Activated T-cell treated with anti-CD3 and anti-CD28 coated beads, Interleukin-2, amount 50 U/mL, for 4 hours (primary cell): ENCODE data around the gene GRIP1. TPM values are rescaled to one million over a fixed set of nuclear protein-coding genes. Genes with fewer than 3 reads are reported as not detected.
"Not testable (repeated sequence)": the region's sequence is repeated elsewhere in the genome, so short reads cannot be mapped to it uniquely, and the experiment has no call there.

Source experiments
- ATAC-seq, 2 donors: fragments of 200-7000 bp; cut with Tn5 transposase; one replicate each; pipeline ENCODE4 v1.10.0; 2021
- DNase-seq: peaks from one replicate; pipeline ENCODE4 v3.0.0-alpha.2; 2020
- H3K27me3 Mint-ChIP-seq: one replicate; pipeline ENCODE4 v1.8.0; 2021; ENCODE audit warnings: low read depth, mixed read lengths
- H3K36me3 Mint-ChIP-seq: one replicate; pipeline ENCODE4 v1.8.0; 2022; ENCODE audit warnings: mixed read lengths; ENCODE audit not compliant: insufficient read depth
- H3K4me1 Mint-ChIP-seq: one replicate; pipeline ENCODE4 v1.8.0; 2021; ENCODE audit warnings: low read depth, mixed read lengths
- H3K4me3 Mint-ChIP-seq: one replicate; pipeline ENCODE4 v1.8.0; 2021; ENCODE audit warnings: mild to moderate bottlenecking, moderate library complexity, mixed read lengths
- H3K9me3 Mint-ChIP-seq: one replicate; pipeline ENCODE4 v1.8.0; 2021; ENCODE audit warnings: mixed read lengths
- total RNA-seq, 3 donors: library from RNA; stranded (reverse); gene quantifications; one replicate each; pipeline ENCODE4 v1.2.1, GENCODE V29; 2021

GRIP1 gene
- total RNA-seq, 3 donors from 2014 or later: 1.6 to 8.0 (median 4.4) TPM

GRCh38 chr12:66309606-66310005 lies 369.3 kb downstream of the GRIP1 start:
- H3K27me3 Mint-ChIP-seq: no peaks in the 10 kb centered on the region
- no peak for DNase-seq
- no peaks in the 10 kb centered on the region for H3K9me3 Mint-ChIP-seq
- peaks cover 64% of the 10 kb centered on the region for H3K36me3 Mint-ChIP-seq
- peak overlapping the region; percentile 49 for H3K4me3 Mint-ChIP-seq
- H3K4me1 Mint-ChIP-seq: peaks cover 85% of the 10 kb centered on the region
- no peak for ATAC-seq

GRCh38 chr12:66304296-66304900 lies 374.5 kb downstream of the GRIP1 start:
- peaks cover 32% of the 10 kb centered on the region for H3K36me3 Mint-ChIP-seq
- H3K4me3 Mint-ChIP-seq: peak overlapping the region; percentile 99
- no peaks in the 10 kb centered on the region for H3K27me3 Mint-ChIP-seq
- no peak for ATAC-seq
- no peaks in the 10 kb centered on the region for H3K9me3 Mint-ChIP-seq
- no peak for DNase-seq
- peaks cover 57% of the 10 kb centered on the region for H3K4me1 Mint-ChIP-seq

- peaks cover 50% of the 10 kb centered on the region for H3K4me1 Mint-ChIP-seq
Observed at GRCh38 chr12:66303316-66303804, 375.5 kb downstream of the GRIP1 start.

GRCh38 chr12:66302827-66303169 lies 376.1 kb downstream of the GRIP1 start:
- no peak for DNase-seq
- peak overlapping the region; percentile 99 for H3K4me3 Mint-ChIP-seq
- H3K27me3 Mint-ChIP-seq: no peaks in the 10 kb centered on the region
- peaks cover 46% of the 10 kb centered on the region for H3K4me1 Mint-ChIP-seq
- no peak for ATAC-seq
- H3K36me3 Mint-ChIP-seq: peaks cover 25% of the 10 kb centered on the region
- no peaks in the 10 kb centered on the region for H3K9me3 Mint-ChIP-seq

More at GRCh38 chr12:66303316-66303804, 375.5 kb downstream of the GRIP1 start:
- H3K27me3 Mint-ChIP-seq, H3K9me3 Mint-ChIP-seq, DNase-seq: not testable (repeated sequence)
- H3K36me3 Mint-ChIP-seq: peaks cover 29% of the 10 kb centered on the region
- peak overlapping the region; percentile 99 for H3K4me3 Mint-ChIP-seq
- peak; percentile 71 to 74 for ATAC-seq

GRCh38 chr12:66301944-66302826 lies 376.7 kb downstream of the GRIP1 start, which contains the start of gene HELB:
HELB (plus strand) TSS chr12:66302493; CDS start chr12:66302604, 111 bp downstream.
- ATAC-seq (peak; percentile 84 to 87), DNase-seq (peak; percentile 98)
- Mint-ChIP-seq H3K9me3 (no peaks in the 10 kb centered on the region), H3K36me3 (peaks cover 21% of the 10 kb centered on the region), H3K27me3 (no peaks in the 10 kb centered on the region), H3K4me1 (peaks cover 46% of the 10 kb centered on the region), H3K4me3 (peak within 1 kb of the TSS; percentile 99)

GRCh38 chr12:66297923-66298322 lies 381.0 kb downstream of the GRIP1 start:
- Mint-ChIP-seq H3K4me1 (peaks cover 34% of the 10 kb centered on the region), H3K9me3 (no peaks in the 10 kb centered on the region), H3K27me3 (no peaks in the 10 kb centered on the region), H3K36me3 (no peaks in the 10 kb centered on the region), H3K4me3 (no peak overlapping the region)
- no peak for ATAC-seq
- no peak for DNase-seq
